HG02973 (cell line): Measurements from ENCODE around the gene SHISA6.

Experiments
- ATAC-seq: cut with Tn5 transposase; IDR thresholded peaks from one replicate; pipeline ENCODE4 v1.9.1; 2021; ENCODE audit warnings: moderate library complexity; ENCODE audit not compliant: unreplicated experiment

Gene SHISA6

GRCh38 chr17:11430751-11431150 lies 189.7 kb downstream of the SHISA6 start:
- no peak for ATAC-seq

DNA sequence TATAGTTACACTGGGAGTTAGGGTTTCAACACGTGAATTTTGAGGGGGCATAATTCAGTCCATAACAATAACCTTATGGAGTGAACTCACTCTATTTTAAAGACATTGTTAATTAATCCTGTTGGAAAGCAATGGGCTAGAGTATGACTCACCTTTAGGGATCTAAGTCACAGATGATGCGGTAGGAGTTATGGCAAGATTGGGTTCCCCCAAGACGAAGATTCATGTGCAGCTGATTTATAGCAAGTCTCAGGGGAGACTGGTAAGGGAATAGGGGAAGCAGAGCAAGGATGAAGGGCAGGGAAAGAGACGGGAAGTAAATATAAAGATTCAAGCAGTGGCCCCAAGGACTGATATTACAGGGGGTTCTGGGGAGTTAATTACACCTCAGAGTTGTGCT lies 197.7 kb downstream of the SHISA6 start:
- no peak for ATAC-seq

GRCh38 chr17:11441004-11441403 lies 200.0 kb downstream of the SHISA6 start:
- ATAC-seq: no peak

GRCh38 chr17:11446316-11446715 lies 205.3 kb downstream of the SHISA6 start:
- ATAC-seq: no peak

- ATAC-seq: no peak
Measured at GRCh38 chr17:11454096-11454495, 213.1 kb downstream of the SHISA6 start.

DNA sequence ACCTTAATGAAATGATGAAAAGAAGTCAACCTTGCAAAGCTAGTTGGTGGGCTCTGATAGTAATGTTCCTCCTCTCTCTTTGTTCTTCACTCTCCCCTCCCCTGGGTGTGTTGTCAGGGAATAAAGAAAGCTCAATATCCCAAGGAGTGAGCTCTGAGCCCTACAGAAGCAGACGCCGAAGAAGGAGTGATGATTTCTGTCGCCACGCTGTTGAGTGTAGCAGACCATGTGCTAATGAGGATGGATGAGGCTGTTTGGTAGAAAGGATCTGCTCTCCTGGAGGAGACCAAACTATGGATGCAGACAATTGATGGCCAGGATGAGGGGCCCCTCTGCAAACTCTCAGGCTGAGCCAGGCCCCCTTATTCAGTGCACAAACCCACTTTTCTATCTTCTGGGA lies 217.3 kb downstream of the SHISA6 start:
- no peak for ATAC-seq

DNA sequence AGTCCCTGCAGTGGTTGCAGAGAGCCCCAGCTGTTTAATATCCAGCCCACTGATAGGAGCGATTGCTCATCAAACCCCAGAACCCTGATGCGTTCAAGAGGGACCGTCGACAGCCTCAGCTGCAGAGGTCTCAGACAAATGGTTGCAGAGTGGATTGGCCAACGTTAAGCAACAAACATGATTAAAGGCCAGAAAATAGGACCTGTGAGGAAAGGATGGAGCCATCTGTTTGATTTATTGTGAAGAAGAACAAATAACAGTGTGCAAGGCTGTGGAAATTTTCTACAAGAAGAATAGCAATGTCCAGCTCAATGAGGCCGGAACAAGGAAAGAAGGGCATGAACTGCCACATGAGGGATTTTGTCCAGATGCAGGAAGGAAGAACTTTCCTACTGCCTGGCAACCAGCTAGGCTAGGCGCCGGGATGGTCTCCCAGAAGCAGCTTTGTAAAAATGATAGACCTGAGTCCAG lies 218.9 kb downstream of the SHISA6 start:
- ATAC-seq: no peak

DNA sequence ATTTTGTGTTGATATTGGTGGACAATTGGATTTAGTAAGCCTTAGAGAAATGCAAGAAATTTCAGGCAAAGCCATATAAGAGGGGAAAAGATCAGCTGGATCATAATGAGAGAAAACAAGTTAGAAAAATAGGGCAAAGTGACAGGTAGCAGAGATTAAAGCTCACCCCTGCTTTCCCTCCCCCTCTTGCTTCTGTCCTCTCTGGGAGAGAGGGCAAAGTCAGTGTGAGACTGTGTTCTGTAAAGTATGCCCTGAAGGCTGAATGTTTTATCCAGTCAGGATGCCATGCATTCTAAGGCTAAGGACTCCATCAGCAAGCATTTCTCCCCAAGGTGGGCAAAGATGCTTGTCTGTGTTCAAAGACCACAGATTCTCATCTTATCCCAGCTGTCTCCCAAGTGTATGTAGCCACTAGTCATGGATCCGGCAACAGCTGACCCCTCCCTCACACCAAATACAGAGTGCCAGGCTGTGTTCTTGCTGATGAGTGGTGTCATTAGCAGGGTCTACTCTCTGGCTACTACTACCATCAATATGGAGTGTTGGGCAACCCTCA lies 221.1 kb downstream of the SHISA6 start:
- no peak for ATAC-seq

DNA sequence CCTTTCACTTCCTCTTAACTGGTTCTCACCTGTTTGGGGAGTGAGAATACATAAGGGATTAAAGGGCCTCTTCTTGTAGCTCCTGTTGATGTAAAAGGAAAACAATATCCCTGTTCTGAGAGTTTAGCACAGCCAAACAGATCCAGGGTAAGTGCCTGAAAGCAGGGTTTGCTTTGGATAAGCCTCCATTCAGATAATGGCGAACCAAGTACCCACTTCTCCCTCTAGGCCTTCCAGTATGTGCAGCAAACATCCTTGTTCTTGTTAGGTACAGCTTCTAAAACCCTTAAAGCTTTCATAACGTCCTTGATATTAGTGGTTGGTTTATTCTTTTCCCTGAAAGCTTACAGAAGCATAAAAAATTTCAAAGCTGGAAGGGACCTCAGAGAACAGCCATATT lies 226.6 kb downstream of the SHISA6 start:
- no peak for ATAC-seq

DNA sequence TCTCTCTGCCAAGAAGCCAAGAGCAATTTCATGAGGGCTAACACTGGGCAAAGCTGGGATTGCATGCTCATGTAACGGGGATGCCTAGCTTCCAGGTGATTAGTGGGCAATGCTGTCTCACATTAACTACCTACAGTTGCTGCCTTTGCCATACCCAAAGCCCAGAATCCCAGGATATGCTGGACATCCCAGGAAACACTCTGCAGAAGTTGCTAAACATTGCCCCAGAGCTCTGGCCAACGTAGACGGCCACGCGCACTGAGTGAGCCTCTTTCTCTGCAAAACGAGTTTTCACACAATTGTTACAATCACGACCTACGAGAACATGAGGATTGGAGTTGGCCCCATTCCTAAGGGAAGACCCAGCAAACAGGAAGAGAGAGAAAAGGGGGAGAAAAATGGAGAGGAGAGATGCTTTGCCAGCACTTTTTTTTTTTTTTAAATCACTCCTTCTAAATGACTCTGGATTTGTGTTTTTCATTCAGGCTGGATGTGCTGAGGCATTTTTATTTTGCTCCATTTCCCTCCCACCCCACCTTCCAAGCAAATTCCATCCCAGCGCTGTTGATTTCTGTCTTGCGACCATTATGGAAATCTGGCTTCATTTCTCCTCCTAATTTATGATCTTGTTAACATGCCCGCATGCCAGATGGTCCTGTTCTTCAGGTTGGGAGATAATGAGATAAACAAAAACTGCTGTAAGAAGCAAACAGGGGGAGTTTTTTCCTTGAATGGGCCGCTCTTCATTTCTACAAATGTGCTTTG lies 244.5 kb downstream of the SHISA6 start:
- no peak for ATAC-seq

- ATAC-seq: no peak
Measured at GRCh38 chr17:11486101-11486867, 245.3 kb downstream of the SHISA6 start.

GRCh38 chr17:11486868-11487310 lies 245.9 kb downstream of the SHISA6 start:
- ATAC-seq: no peak

DNA sequence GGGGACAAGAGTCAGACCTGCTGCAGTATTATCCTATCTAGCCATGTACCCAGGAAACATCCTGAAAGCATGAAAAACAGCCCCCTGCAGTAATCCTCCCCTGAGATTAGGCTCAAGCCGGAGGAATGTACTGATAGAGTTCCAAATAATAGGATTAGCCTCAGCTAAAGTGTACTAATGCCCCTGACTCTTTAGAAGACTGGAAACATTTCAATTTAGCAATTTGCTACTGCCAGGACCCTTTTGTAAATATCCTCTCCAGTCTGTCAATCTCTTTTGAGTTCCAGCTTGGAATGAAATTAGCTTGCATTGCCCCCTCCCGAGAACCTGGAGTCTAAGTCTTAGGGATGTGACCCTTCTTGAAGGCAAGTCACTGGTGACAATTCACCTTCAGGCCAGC lies 246.5 kb downstream of the SHISA6 start:
- ATAC-seq: no peak

- ATAC-seq: no peak
Measured at GRCh38 chr17:11488407-11488806, 247.4 kb downstream of the SHISA6 start.

DNA sequence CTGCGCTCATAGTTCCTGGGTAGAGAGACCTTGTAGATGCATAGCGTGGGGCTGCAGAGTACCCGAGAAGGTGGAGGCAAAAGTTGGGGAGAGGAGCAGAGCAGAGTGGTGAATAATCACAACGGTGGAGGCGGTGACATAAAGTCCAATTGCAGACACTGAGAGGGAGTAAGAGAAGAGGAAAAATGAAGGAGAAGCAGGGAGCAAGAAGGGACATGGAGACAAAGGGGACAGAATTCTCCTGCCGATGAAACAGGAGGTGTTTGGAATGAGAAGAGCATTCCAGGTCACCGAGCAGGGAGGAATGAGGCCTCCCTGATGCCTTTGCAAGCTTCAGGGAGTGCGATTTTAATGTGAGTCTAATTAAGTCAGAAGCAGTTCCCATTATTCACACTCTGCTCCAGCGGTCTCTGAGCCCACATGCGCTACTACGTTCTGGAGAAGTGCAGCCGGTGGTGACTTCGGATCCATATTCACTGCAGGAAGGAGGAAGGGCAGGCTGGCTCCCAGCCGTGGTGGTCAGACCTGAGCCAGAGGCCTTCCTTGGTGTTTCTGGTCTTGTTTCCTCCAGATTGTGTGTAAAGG lies 249.2 kb downstream of the SHISA6 start:
- ATAC-seq: no peak

- no peak for ATAC-seq
Measured at GRCh38 chr17:11492511-11492910, 251.5 kb downstream of the SHISA6 start.

GRCh38 chr17:11493936-11494335 lies 252.9 kb downstream of the SHISA6 start:
- no peak for ATAC-seq

DNA sequence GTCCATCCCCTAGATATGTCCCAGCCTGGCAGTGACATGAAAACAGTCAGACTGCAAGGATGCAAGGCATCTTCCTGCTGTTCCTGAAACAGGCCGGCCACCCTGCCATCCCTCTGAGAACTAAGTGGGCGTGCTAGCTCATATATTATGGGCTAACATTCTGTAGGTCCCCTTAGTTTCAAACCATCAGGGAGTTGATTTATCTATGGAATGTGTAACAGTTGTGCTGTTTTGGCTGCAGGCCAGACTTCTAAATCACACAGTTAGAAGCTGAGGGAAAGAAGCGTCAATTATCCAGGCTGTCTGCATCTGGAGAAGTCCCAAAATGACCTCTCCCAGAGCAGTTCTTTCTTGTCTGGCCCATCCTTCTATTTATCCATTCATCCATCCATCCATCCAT lies 254.6 kb downstream of the SHISA6 start:
- no peak for ATAC-seq

DNA sequence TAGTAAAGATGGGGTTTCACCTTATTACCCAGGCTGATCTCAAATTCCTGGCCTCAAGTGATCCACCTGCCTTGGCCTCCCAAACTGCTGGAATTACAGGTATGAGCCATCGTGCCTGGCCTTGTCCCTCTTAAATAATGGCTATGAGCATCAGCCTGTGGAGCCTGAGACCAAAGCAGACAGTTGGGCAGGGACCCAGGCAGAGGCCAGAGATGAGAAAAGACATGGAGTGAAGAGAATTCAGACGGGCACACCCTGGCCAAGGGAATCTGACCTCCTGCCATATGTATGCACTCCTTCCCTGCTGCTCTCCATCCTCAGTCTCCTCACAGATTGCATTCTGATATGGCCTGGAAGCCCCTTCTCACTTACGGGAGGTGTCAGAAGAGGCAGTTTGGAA lies 258.9 kb downstream of the SHISA6 start:
- no peak for ATAC-seq

GRCh38 chr17:11503308-11504035 lies 262.5 kb downstream of the SHISA6 start:
- no peak for ATAC-seq

DNA sequence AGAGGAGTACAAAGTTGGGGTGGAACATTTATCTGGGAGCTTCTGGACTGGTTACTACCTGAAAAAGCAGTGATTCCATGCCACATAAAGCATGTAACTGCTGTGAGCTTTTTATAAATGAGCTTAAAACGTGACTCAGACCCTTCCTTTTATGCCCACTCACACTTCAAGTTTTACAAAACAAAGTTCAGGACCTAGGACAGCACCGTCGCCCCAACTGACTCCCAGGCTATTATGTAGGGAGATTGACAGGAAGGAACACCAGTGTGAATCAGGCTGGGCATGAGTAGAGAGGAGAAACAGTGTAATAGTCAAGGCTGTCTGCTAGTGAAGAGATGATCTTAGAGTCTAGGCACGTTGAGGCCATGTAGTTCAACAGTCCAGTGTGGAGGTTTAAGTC lies 265.6 kb downstream of the SHISA6 start:
- no peak for ATAC-seq
